ENCODE results near the gene PPP2R5A.

The PPP2R5A gene

GRCh38 chr1:212351588-212352362, 66.6 kb downstream of the PPP2R5A start:
- no peak overlapping the region for H3K4me3 ChIP-seq (ENCODE audit: low read depth, low read length)
- no peak for DNase-seq (ENCODE audit: low read depth)
- TF ChIP-seq CTCF (IDR thresholded peaks at IDR 0.05; ENCODE audit: control insufficient read depth, extremely low read depth, insufficient read depth): no peak

GRCh38 chr1:212353181-212353580, 68.0 kb downstream of the PPP2R5A start:
- no peak for DNase-seq (ENCODE audit: low read depth)
- TF ChIP-seq CTCF (IDR thresholded peaks at IDR 0.05; ENCODE audit: control insufficient read depth, extremely low read depth, insufficient read depth): no peak
- H3K4me3 ChIP-seq (ENCODE audit: low read depth, low read length): no peak overlapping the region

GRCh38 chr1:212354464-212354863, 69.3 kb downstream of the PPP2R5A start:
- H3K4me3 ChIP-seq (ENCODE audit: low read depth, low read length): no peak overlapping the region
- no peak for TF ChIP-seq CTCF (IDR thresholded peaks at IDR 0.05; ENCODE audit: control insufficient read depth, extremely low read depth, insufficient read depth)
- no peak for DNase-seq (ENCODE audit: low read depth)

- H3K4me3 ChIP-seq (ENCODE audit: low read depth, low read length): no peak overlapping the region
- DNase-seq (ENCODE audit: low read depth): no peak
- TF ChIP-seq CTCF (IDR thresholded peaks at IDR 0.05; ENCODE audit: control insufficient read depth, extremely low read depth, insufficient read depth): no peak
Observed at GRCh38 chr1:212355230-212355969, 70.2 kb downstream of the PPP2R5A start.

GRCh38 chr1:212359794-212360479, 74.7 kb downstream of the PPP2R5A start:
- no peak for TF ChIP-seq CTCF (IDR thresholded peaks at IDR 0.05; ENCODE audit: control insufficient read depth, extremely low read depth, insufficient read depth)
- H3K4me3 ChIP-seq (ENCODE audit: low read depth, low read length): no peak overlapping the region
- no peak for DNase-seq (ENCODE audit: low read depth)

GRCh38 chr1:212364985-212365384, 79.8 kb downstream of the PPP2R5A start:
- no peak for DNase-seq (ENCODE audit: low read depth)
- H3K4me3 ChIP-seq (ENCODE audit: low read depth, low read length): no peak overlapping the region
- TF ChIP-seq CTCF (IDR thresholded peaks at IDR 0.05; ENCODE audit: control insufficient read depth, extremely low read depth, insufficient read depth): no peak
